ENCODE results near the gene RAB28. TPM values are rescaled to one million over a fixed set of nuclear protein-coding genes. Genes with fewer than 3 reads are reported as not detected.
"Not testable (repeated sequence)": the region's sequence is repeated elsewhere in the genome, so short reads cannot be mapped to it uniquely, and the experiment has no call there.

Gene RAB28
- polyA plus RNA-seq, 1 donor = 18.4 TPM

DNA sequence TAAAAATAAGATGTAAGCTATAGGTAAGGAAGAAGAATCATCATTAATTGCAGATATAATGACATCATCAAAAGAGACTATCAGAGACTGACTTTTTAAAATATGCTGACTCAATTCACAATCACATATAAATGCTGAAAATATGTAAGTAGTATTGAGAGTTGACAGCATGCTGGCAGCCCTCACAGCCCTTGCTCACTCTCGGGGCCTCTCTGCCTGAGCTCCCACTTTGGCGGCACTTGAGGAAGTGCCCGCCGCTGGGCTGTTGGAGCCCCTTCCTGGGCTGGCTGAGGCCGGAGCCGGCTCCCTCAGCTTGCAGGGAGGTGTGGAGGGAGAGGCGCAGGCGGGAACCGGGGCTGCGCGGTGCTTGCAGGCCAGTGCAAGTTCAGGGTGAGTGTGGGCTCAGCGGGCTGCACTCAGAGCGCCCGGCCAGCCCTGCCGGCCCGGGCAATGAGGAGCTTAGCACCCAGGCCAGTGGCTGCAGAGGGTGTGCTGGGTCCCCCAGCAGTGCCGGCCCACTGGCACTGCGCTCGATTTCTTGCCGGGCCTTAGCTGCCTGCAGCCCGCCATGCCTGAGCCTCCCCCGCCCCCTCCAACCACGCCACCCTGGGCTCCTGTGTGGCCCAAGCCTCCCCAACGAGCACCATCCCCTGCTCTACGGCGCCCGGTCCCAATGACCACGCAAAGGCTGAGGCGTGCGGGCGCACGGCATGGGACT is 68.9 kb downstream of the RAB28 start:
- H3K9me3 ChIP-seq (ENCODE audit: control insufficient read depth, low read depth, low read length) = peaks cover 9% of the 10 kb centered on the region
- no peaks in the 10 kb centered on the region for H3K4me1 ChIP-seq (ENCODE audit: control insufficient read depth, insufficient read depth, low read length)
- peaks cover 5% of the 10 kb centered on the region for H3K36me3 ChIP-seq (ENCODE audit: control insufficient read depth, insufficient read depth, low read length)
- H3K4me3 ChIP-seq (ENCODE audit: low read length) = no peak overlapping the region
- H3K27ac ChIP-seq (ENCODE audit: low read length) = no peak overlapping the region
- DNase-seq = no peak
- H3K27me3 ChIP-seq (ENCODE audit: control insufficient read depth, insufficient read depth, low read length) = no peaks in the 10 kb centered on the region
- WGBS (ENCODE audit: insufficient coverage, low lambda C conversion rate) = no CpG with 5 or more reads among the region's 32 CpGs

DNA sequence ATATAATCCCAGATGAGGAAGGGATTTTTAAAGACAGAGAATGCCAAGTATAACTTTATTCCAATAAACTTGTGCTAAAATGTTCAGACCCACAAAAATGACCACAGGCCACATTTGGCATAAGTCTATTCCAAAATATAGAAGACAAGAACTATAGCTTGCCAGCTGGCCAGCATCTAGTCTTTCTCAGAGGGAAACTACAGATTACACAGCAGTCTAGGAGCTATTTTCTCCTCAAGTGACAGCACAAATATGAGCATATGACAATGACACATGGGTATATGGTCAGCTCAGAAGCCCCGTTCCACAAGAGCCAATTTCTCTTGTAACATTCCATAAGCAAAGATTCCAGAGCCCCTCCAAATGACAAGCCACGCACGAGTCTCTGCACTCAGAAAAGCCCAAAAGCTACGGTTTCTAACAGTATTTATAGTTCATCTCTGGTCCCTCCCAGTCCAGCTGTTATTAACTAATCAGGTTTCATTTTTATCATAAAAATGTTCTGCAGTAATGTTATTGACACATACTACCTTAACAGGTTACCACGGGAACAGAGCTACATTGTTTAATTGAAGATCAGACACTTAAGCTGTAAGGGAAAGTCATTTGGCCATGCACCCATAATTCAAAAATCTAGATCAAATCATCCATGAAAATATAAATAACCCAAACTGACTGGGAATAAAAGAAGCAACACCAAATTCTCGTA is 70.3 kb downstream of the RAB28 start:
- H3K36me3 ChIP-seq (ENCODE audit: control insufficient read depth, insufficient read depth, low read length) = peaks cover 5% of the 10 kb centered on the region
- H3K9me3 ChIP-seq (ENCODE audit: control insufficient read depth, low read depth, low read length) = peaks cover 9% of the 10 kb centered on the region
- WGBS (ENCODE audit: insufficient coverage, low lambda C conversion rate) = 90% methylated on average over 2 of the region's 6 CpGs
- H3K27me3 ChIP-seq (ENCODE audit: control insufficient read depth, insufficient read depth, low read length) = no peaks in the 10 kb centered on the region
- no peak overlapping the region for H3K27ac ChIP-seq (ENCODE audit: low read length)
- DNase-seq = no peak
- no peak overlapping the region for H3K4me3 ChIP-seq (ENCODE audit: low read length)
- H3K4me1 ChIP-seq (ENCODE audit: control insufficient read depth, insufficient read depth, low read length) = no peaks in the 10 kb centered on the region

DNA sequence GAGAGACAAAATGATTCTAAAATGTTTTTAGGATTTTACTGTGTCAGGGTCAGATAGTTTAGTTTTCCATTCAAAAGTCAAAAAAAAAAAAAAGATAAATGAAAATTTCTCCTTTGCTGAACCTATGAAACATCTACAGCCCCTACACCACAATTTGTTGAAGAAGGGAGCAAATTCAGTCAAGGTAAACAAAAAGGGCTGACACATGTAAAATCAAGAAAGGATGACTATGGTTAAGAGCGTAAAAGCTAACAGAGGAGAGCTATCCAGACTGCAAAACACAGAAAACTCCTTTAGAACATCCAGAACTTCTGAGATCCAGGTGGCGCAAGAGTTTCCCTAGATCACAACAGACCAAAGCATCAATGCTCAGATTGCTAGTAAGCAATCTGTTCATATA is 72.2 kb downstream of the RAB28 start:
- DNase-seq = no peak
- no CpG with 5 or more reads among the region's 2 CpGs for WGBS (ENCODE audit: insufficient coverage, low lambda C conversion rate)
- Histone ChIP-seq H3K27me3 (ENCODE audit: control insufficient read depth, insufficient read depth, low read length) (no peaks in the 10 kb centered on the region), H3K4me3 (ENCODE audit: low read length) (no peak overlapping the region), H3K9me3 (ENCODE audit: control insufficient read depth, low read depth, low read length) (peaks cover 8% of the 10 kb centered on the region), H3K27ac (ENCODE audit: low read length) (no peak overlapping the region), H3K4me1 (ENCODE audit: control insufficient read depth, insufficient read depth, low read length) (no peaks in the 10 kb centered on the region), H3K36me3 (ENCODE audit: control insufficient read depth, insufficient read depth, low read length) (peaks cover under 1% of the 10 kb centered on the region)

DNA sequence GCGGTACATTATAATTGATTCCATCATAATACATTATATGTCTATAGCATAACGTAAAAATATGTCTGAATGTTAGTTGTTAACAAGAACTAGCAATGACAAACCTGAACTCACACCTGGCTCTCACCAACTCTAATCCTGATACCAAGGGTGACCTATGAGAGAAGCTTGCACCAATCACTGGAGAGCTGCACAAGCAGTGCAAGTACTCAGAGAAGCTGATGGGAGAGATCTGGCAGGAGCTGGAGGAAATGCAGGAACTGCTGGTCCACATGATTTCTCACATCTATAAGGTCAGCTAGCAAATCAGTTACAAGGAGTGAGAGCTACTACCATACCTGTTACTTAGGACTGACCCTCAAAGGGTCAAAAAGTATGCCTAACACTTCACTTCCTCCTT is 74.8 kb downstream of the RAB28 start:
- no peak overlapping the region for H3K27ac ChIP-seq (ENCODE audit: low read length)
- H3K4me1 ChIP-seq (ENCODE audit: control insufficient read depth, insufficient read depth, low read length) = no peaks in the 10 kb centered on the region
- H3K9me3 ChIP-seq (ENCODE audit: control insufficient read depth, low read depth, low read length) = no peaks in the 10 kb centered on the region
- no CpG with 5 or more reads among the region's 2 CpGs for WGBS (ENCODE audit: insufficient coverage, low lambda C conversion rate)
- no peak for DNase-seq
- H3K4me3 ChIP-seq (ENCODE audit: low read length) = no peak overlapping the region
- H3K27me3 ChIP-seq (ENCODE audit: control insufficient read depth, insufficient read depth, low read length) = no peaks in the 10 kb centered on the region
- no peaks in the 10 kb centered on the region for H3K36me3 ChIP-seq (ENCODE audit: control insufficient read depth, insufficient read depth, low read length)

DNA sequence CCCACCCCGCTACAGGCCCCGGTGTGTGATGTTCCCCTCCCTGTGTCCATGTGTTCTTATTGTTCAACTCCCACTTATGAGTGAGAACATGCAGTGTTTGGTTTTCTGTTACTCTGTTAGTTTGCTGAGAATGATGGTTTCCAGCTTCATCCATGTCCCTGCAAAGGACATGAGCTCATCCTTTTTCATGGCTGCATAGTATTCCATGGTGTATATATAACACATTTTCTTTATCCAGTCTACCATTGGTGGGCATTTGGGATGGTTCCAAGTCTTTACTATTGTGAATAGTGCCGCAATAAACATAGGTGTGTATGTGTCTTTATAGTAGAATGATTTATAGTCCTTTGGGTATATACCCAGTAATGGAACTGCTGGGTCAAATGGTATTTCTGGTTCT is 78.0 kb downstream of the RAB28 start:
- not testable (repeated sequence) for H3K36me3 ChIP-seq (ENCODE audit: control insufficient read depth, insufficient read depth, low read length); H3K27me3 ChIP-seq (ENCODE audit: control insufficient read depth, insufficient read depth, low read length); DNase-seq; H3K4me3 ChIP-seq (ENCODE audit: low read length); H3K27ac ChIP-seq (ENCODE audit: low read length); H3K4me1 ChIP-seq (ENCODE audit: control insufficient read depth, insufficient read depth, low read length); H3K9me3 ChIP-seq (ENCODE audit: control insufficient read depth, low read depth, low read length)
- no CpG with 5 or more reads among the region's 3 CpGs for WGBS (ENCODE audit: insufficient coverage, low lambda C conversion rate)

DNA sequence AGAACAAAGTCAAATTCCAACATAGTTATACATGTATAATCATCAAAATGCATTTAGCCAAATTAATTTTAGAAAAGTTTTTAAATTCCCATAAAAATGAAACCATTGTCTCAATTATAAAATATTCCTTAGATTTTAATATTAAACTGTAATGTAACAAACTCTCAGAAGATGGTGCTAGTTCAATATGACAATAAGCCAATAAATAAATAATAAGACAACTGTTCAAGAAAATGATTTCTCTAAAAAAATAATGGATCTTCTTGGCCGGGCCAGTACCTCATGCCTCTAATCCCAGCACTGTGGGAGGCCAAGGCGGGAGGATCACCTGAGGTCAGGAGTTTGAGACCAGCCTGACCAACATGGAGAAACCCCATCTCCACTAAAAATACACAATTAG is 80.3 kb downstream of the RAB28 start:
- WGBS (ENCODE audit: insufficient coverage, low lambda C conversion rate) = no CpG with 5 or more reads among the region's 2 CpGs

DNA sequence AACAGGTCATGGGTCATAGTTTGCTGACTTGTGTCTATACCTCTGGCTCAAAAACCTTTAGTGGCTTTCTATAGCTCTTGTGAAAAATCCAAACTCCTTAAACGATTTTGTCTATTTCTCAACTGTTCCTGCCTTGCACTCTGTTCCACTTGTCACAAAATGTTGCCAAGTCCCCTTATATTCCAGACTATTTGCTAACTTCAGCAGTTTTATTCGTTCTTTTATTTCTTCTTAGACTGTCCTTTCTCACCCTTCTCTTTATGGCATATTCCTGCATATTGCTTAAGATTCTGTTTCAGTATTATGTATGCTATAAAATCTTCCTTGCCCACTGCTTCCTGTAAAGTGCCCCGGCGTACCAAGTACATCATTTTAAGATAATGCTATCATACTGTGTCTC is 80.8 kb downstream of the RAB28 start:
- no peaks in the 10 kb centered on the region for H3K36me3 ChIP-seq (ENCODE audit: control insufficient read depth, insufficient read depth, low read length)
- 84% methylated on average over 3 of the region's 4 CpGs for WGBS (ENCODE audit: insufficient coverage, low lambda C conversion rate)

More for the DNA sequence above, 80.3 kb downstream of the RAB28 start:
- Histone ChIP-seq H3K4me3 (ENCODE audit: low read length) (no peak overlapping the region), H3K9me3 (ENCODE audit: control insufficient read depth, low read depth, low read length) (no peaks in the 10 kb centered on the region), H3K4me1 (ENCODE audit: control insufficient read depth, insufficient read depth, low read length) (no peaks in the 10 kb centered on the region), H3K36me3 (ENCODE audit: control insufficient read depth, insufficient read depth, low read length) (no peaks in the 10 kb centered on the region), H3K27ac (ENCODE audit: low read length) (no peak overlapping the region), H3K27me3 (ENCODE audit: control insufficient read depth, insufficient read depth, low read length) (no peaks in the 10 kb centered on the region)
- DNase-seq = no peak

DNA sequence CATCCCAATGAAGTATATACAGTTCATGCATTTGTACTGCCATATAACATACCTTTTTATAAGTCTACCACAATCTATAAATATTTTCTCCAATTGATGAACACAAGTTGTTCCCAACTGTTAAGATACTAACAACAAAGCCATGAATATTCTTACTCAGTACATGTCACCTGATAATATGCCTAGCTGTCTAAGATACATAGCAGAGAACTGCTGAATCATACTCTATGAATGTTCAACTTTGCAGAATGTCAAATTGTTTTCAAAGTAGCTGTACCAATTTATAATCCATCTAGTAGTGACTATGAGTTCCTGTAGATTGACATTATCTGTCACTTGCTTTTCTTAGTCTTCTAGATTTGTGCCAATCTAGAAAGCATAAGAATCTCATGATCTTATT is 84.9 kb downstream of the RAB28 start:
- no peak overlapping the region for H3K27ac ChIP-seq (ENCODE audit: low read length)

More for the DNA sequence above, 80.8 kb downstream of the RAB28 start:
- Histone ChIP-seq H3K27ac (ENCODE audit: low read length) (no peak overlapping the region), H3K9me3 (ENCODE audit: control insufficient read depth, low read depth, low read length) (no peaks in the 10 kb centered on the region), H3K4me1 (ENCODE audit: control insufficient read depth, insufficient read depth, low read length) (no peaks in the 10 kb centered on the region), H3K27me3 (ENCODE audit: control insufficient read depth, insufficient read depth, low read length) (no peaks in the 10 kb centered on the region), H3K4me3 (ENCODE audit: low read length) (no peak overlapping the region)
- no peak for DNase-seq

DNA sequence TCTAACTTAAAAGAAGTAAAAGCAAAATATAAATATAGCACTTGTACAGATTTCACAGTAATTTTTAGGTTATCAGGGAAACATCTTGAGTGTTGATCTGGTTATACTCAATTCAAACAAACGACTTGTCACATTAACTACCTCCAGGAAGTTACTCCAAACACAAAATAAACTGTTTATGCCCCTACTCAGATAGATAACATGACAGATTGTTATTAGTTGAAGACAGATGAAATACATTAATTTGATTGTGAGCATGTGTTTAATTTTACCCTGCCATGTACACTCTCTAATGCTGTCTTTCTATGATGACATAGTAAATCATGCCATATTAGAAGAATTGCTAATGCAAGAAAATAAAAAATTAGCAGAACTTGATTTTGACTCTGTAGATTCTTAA is 88.0 kb downstream of the RAB28 start:
- DNase-seq = no peak
- H3K27ac ChIP-seq (ENCODE audit: low read length) = no peak overlapping the region
- H3K36me3 ChIP-seq (ENCODE audit: control insufficient read depth, insufficient read depth, low read length) = no peaks in the 10 kb centered on the region
- H3K4me3 ChIP-seq (ENCODE audit: low read length) = no peak overlapping the region
- no peaks in the 10 kb centered on the region for H3K4me1 ChIP-seq (ENCODE audit: control insufficient read depth, insufficient read depth, low read length)
- H3K27me3 ChIP-seq (ENCODE audit: control insufficient read depth, insufficient read depth, low read length) = no peaks in the 10 kb centered on the region
- H3K9me3 ChIP-seq (ENCODE audit: control insufficient read depth, low read depth, low read length) = no peaks in the 10 kb centered on the region
- WGBS (ENCODE audit: insufficient coverage, low lambda C conversion rate) = no CpG with 5 or more reads among the region's 1 CpG

More for the DNA sequence above, 84.9 kb downstream of the RAB28 start:
- Histone ChIP-seq H3K4me3 (ENCODE audit: low read length) (no peak overlapping the region), H3K4me1 (ENCODE audit: control insufficient read depth, insufficient read depth, low read length) (no peaks in the 10 kb centered on the region), H3K27me3 (ENCODE audit: control insufficient read depth, insufficient read depth, low read length) (no peaks in the 10 kb centered on the region), H3K9me3 (ENCODE audit: control insufficient read depth, low read depth, low read length) (no peaks in the 10 kb centered on the region), H3K36me3 (ENCODE audit: control insufficient read depth, insufficient read depth, low read length) (no peaks in the 10 kb centered on the region)
- DNase-seq = no peak

DNA sequence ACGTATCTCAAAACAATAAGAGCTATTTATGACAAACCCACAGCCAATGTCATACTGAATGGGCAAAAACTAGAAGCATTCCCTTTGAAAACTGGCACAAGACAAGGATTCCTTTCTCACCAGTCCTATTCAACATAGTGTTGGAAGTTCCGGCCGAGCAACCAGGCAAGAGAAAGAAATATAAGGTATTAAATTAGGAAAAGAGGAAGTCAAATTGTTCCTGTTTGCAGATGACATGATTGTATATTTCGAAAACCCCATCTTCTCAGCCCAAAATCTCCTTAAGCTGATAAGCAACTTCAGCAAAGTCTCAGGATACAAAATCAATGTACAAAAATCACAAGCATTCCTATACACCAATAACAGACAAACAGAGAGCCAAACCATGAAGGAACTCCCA is 94.2 kb downstream of the RAB28 start:
- H3K36me3 ChIP-seq (ENCODE audit: control insufficient read depth, insufficient read depth, low read length); H3K4me3 ChIP-seq (ENCODE audit: low read length); H3K27ac ChIP-seq (ENCODE audit: low read length); H3K27me3 ChIP-seq (ENCODE audit: control insufficient read depth, insufficient read depth, low read length); H3K4me1 ChIP-seq (ENCODE audit: control insufficient read depth, insufficient read depth, low read length); H3K9me3 ChIP-seq (ENCODE audit: control insufficient read depth, low read depth, low read length); DNase-seq: not testable (repeated sequence)
- no CpG with 5 or more reads among the region's 4 CpGs for WGBS (ENCODE audit: insufficient coverage, low lambda C conversion rate)

Data from large intestine (tissue), 3 donors.